RWPE1 (cell line): ENCODE data around the gene PELI3.

Source experiments
- CTCF ChIA-PET: fragments of 350-600 bp; sonication (Branson Sonifier 250); formaldehyde crosslinking; extraction: SDS; loops from one replicate; lab custom pipeline; 2021; lab: Yijun Ruan, JAX
- POLR2A ChIA-PET: fragments of 400-600 bp; formaldehyde crosslinking; extraction: SDS; loops from one replicate; lab custom pipeline; 2020; ENCODE audit warnings: antibody characterized with exemption; ENCODE audit not compliant: low non-redundant PET; lab: Yijun Ruan, JAX
- DNase-seq: peaks from one replicate; pipeline ENCODE4 v3.0.0; 2012; ENCODE audit warnings: low spot score
- H3K27ac ChIP-seq: fragments of 450-650 bp; 2 replicates; pipeline ENCODE4 v1.5.1; 2017
- TF ChIP-seq, protein P1 (sequence below): fragments of 450-650 bp; conservative IDR thresholded peaks from 2 replicates; pipeline ENCODE4 v1.5.1; 2017; ENCODE audit warnings: low read depth, mild to moderate bottlenecking

PELI3 gene

DNA sequence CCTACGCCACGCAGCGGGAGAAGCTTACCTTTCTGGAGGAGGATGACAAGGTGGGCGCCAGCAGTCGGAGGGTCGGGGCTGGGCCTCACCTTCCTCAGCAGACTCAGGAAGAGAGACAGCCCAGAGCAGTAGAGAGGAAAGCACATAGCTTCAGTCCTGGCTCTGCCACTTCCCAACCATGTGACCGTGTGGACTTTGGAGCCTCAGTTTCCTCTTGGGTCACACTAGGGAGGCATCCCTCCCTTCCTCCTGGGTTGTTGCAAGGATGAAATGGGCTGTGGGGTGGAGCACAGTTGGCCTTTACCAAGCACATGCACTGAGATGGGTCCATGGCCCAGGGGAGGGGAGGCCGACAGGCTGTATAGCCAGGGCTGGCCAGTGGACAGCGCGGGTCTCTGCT lies 26.4 kb downstream of the PELI3 start:
- DNase-seq = no peak
- no peak overlapping the region for H3K27ac ChIP-seq
- ChIA-PET CTCF (no interaction called here), POLR2A (interaction anchor here (0.6 kb wide), 1 partner anchor 810 kb away, joined by 3 read pairs; no protein-coding TSS in a partner anchor)
- TF ChIP-seq, protein P1, sequence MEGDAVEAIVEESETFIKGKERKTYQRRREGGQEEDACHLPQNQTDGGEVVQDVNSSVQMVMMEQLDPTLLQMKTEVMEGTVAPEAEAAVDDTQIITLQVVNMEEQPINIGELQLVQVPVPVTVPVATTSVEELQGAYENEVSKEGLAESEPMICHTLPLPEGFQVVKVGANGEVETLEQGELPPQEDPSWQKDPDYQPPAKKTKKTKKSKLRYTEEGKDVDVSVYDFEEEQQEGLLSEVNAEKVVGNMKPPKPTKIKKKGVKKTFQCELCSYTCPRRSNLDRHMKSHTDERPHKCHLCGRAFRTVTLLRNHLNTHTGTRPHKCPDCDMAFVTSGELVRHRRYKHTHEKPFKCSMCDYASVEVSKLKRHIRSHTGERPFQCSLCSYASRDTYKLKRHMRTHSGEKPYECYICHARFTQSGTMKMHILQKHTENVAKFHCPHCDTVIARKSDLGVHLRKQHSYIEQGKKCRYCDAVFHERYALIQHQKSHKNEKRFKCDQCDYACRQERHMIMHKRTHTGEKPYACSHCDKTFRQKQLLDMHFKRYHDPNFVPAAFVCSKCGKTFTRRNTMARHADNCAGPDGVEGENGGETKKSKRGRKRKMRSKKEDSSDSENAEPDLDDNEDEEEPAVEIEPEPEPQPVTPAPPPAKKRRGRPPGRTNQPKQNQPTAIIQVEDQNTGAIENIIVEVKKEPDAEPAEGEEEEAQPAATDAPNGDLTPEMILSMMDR = no peak

DNA sequence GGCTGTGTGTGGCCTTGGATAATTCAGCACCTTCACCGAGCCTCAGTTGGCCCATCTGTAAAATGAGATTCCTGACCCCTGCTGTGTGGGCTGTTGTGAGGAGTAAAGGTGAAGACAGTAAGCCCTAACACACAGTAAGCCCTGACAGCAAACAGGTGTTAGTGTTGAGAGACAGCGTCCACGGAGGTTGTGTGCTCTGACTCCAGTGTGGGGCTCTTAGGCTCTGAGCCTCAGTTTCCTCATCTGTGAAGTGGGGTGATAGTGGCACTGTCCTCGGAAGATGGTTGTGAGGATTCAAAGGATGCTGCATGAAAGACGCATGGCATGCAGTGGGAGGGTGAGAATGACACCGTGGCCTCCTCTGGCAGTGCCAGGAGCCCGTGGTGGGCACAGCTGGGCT lies 27.8 kb downstream of the PELI3 start:
- POLR2A ChIA-PET = no interaction called here
- H3K27ac ChIP-seq = no peak overlapping the region
- CTCF ChIA-PET = no interaction called here
- DNase-seq = no peak
- TF ChIP-seq, protein P1 = no peak

DNA sequence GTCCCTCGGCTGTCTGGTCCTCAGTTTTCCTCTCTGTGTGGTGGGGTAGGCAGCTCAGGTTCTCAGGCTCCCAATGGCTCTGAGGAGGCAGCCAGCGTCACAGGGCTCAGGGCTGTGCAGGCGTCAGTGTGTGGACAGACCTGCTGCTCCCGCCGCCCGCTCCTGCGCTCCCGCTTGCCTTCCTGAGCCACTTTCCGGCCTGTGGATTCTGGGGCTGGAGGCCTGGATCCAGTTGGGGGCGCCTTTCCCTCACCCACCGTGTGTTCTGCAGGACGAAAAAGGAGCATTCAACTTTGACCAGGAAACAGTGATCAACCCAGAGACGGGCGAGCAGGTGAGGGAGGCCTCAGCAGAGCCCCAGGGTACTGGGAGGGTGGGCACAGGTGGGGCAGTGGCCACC lies 28.2 kb downstream of the PELI3 start:
- TF ChIP-seq, protein P1 = no peak
- no peak overlapping the region; the same call in 1 of the 2 replicates for H3K27ac ChIP-seq
- no peak for DNase-seq
- CTCF ChIA-PET = no interaction called here
- POLR2A ChIA-PET = no interaction called here

DNA sequence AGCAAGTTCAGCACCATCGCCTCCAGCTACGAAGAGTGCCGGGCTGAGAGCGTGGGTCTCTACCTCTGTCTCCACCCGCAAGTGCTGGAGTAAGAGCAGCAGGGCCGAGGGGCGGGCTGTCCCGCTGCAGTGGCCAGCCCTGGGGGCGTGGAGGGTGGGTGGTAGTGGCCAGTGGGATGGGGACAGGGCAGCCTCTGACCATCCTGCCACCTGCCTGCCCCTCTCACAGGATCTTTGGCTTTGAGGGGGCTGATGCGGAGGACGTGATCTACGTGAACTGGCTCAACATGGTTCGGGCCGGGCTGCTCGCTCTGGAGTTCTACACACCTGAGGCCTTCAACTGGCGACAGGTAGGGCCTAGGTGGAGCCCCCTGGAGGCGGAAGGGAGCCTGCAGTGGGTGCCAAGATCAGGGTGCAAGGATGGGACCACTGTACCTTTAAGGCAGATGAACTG lies 28.7 kb downstream of the PELI3 start:
- TF ChIP-seq, protein P1 = no peak
- DNase-seq = no peak
- POLR2A ChIA-PET = no interaction called here
- CTCF ChIA-PET = no interaction called here
- no peak overlapping the region; the same call in 1 of the 2 replicates for H3K27ac ChIP-seq

DNA sequence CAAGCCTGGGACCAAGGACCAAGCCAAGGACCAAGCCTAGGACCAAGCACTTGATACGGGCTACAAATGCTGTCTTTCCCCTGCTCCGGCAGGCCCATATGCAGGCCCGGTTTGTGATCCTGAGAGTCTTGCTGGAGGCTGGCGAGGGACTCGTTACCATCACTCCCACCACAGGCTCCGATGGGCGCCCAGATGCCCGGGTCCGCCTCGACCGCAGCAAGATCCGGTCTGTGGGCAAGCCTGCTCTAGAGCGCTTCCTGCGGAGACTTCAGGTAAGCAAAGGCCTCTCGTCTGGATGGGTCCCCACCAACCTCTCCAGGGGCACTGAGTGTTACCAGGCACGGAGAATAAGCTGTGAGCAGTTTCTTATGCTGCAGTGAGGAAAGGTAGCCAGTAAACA lies 30.5 kb downstream of the PELI3 start:
- no peak overlapping the region for H3K27ac ChIP-seq
- TF ChIP-seq, protein P1 = no peak
- POLR2A ChIA-PET = no interaction called here
- CTCF ChIA-PET = interaction anchor here (0.6 to 0.7 kb wide), 2 partner anchors 83 to 135 kb away, joined by 3 to 4 read pairs; no protein-coding TSS in a partner anchor
- DNase-seq = no peak

DNA sequence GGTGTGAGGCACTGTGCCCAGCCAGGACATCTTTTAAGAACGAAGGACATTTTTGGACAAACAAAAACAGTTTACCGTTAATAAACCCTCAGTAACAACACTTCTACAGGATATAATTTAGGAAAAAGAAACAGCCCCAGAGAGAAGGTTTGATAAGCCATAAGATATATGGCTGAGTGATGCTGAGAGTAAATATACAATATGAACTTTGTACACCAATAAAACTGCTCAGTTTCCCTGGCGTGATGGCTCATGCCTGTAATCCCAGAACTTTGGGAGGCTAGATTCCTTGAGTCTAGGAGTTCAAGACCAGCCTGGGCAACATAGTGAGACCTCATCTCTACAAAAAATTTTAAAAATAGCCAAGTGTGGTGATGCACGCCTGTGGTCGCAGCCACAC lies 31.8 kb downstream of the PELI3 start:
- TF ChIP-seq, protein P1 = no peak
- H3K27ac ChIP-seq = no peak overlapping the region
- ChIA-PET CTCF (no interaction called here), POLR2A (no interaction called here)
- DNase-seq = no peak
